Gastroesophageal sphincter (tissue), 3 donors: ENCODE data around the gene SPRN.

ENCODE experiments used
- EP300 ChIP-seq: sonication (generic); formaldehyde crosslinking; IDR thresholded peaks from one replicate; pipeline ENCODE4 v1.6.1; 2017; ENCODE audit warnings: antibody characterized with exemption, mild to moderate bottlenecking
- POLR2AphosphoS5 ChIP-seq: sonication (generic); formaldehyde crosslinking; IDR thresholded peaks from one replicate; pipeline ENCODE4 v1.6.1; 2017; ENCODE audit warnings: antibody characterized with exemption
- TF ChIP-seq, protein P1 (sequence below), 4 experiments: fragments of 200-600 bp in 2 of 4; fragments of 450-650 bp in 2 of 4; sonication (generic) in 1 of 4; IDR thresholded peaks; one replicate each; pipeline ENCODE4 v1.5.1; 2017 to 2019; ENCODE audit warnings: antibody characterized with exemption in 4 of 4, mild to moderate bottlenecking in 2 of 4, moderate library complexity in 2 of 4

DNA sequence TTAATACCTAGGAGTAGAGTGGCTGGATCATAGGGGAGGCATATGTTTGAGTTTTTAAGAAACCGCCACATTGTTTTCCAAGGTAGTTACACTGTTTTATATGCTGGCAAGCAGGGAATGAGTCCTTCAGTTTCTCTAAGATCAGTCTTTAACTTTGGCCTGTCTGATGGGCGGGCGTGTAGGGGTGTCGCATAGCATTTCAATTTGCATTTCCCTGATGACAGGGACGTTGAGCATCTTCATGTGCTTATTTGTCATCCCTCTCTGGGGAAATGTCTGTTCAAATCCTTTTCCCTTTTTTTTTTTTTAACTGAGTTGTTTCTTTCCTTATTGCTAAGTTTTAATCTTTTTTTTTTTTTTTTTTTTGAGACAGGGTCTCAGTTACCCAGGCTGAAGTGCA, 20.6 kb downstream of the SPRN start:
- TF ChIP-seq, protein P1, sequence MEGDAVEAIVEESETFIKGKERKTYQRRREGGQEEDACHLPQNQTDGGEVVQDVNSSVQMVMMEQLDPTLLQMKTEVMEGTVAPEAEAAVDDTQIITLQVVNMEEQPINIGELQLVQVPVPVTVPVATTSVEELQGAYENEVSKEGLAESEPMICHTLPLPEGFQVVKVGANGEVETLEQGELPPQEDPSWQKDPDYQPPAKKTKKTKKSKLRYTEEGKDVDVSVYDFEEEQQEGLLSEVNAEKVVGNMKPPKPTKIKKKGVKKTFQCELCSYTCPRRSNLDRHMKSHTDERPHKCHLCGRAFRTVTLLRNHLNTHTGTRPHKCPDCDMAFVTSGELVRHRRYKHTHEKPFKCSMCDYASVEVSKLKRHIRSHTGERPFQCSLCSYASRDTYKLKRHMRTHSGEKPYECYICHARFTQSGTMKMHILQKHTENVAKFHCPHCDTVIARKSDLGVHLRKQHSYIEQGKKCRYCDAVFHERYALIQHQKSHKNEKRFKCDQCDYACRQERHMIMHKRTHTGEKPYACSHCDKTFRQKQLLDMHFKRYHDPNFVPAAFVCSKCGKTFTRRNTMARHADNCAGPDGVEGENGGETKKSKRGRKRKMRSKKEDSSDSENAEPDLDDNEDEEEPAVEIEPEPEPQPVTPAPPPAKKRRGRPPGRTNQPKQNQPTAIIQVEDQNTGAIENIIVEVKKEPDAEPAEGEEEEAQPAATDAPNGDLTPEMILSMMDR (IDR thresholded peaks at IDR 0.05): no peak
- TF ChIP-seq POLR2AphosphoS5: no peak
- TF ChIP-seq EP300: no peak
